Esophagus muscularis mucosa (tissue), 4 donors: ENCODE measurements around the gene WWOX.

Source experiments
- CTCF ChIP-seq, 3 experiments: fragments of 200-600 bp in 2 of 3; fragments of 450-650 bp in 1 of 3; sonication (generic) in 2 of 3; IDR thresholded peaks; one replicate each; pipeline ENCODE4 v1.5.1; 2017 to 2019; ENCODE audit warnings: antibody characterized with exemption in 3 of 3, mild to moderate bottlenecking in 2 of 3, moderate library complexity in 1 of 3
- EP300 ChIP-seq: sonication (generic); formaldehyde crosslinking; IDR thresholded peaks from one replicate; pipeline ENCODE4 v1.6.1; 2017; ENCODE audit warnings: antibody characterized with exemption
- POLR2A ChIP-seq: fragments of 450-650 bp; IDR thresholded peaks from one replicate; pipeline ENCODE4 v1.6.1; 2017; ENCODE audit warnings: antibody characterized with exemption, moderate library complexity, mild to moderate bottlenecking, low read depth
- POLR2AphosphoS5 ChIP-seq, 2 donors: sonication (generic); formaldehyde crosslinking; IDR thresholded peaks; one replicate each; pipeline ENCODE4 v1.6.1; 2017; ENCODE audit warnings: antibody characterized with exemption in 2 of 2

DNA sequence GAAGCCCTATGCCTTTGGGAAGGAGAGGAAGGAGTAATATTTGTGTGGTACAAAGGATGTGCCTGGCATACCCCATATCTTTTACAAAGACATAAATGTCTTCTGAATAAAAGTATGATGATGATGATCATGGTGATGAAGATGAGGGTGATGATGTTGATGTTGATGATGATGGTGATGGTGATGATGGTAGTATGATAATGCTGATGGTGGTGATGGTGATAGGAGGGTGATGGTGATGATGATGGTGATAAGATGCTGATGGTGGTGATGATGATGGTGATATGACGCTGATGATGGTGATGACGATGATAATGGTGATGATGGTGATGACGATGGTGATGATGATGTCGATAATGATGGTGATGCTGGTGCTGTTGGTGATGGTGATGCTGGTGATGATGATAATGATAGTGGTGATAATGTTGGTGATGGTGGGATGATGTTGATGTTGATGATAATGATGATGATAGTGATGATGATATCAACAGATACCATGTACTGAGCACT, 684.2 kb downstream of the WWOX start:
- TF ChIP-seq CTCF (IDR thresholded peaks at IDR 0.05), result no peak
- no peak for TF ChIP-seq EP300
- TF ChIP-seq POLR2AphosphoS5 (IDR thresholded peaks at IDR 0.05), result no peak
- TF ChIP-seq POLR2A, result no peak
